Ovary (tissue), 9 donors: Measurements from ENCODE around the gene BDKRB1. TPM values are rescaled to one million over a fixed set of nuclear protein-coding genes. Genes with fewer than 3 reads are reported as not detected.

Source experiments
- DNase-seq, 5 donors: peaks; one replicate each; pipeline ENCODE4 v3.0.0-alpha.2; 2019 to 2020
- H3K27ac ChIP-seq, 2 donors: fragments of 200-600 bp; one replicate each; pipeline versions ENCODE4 v1.5.1 to v1.8.0; 2019 to 2022
- H3K27me3 ChIP-seq: fragments of 200-600 bp; one replicate; pipeline ENCODE4 v1.8.0; 2022
- H3K36me3 ChIP-seq: fragments of 200-600 bp; sonication (generic); one replicate; pipeline ENCODE4 v1.5.1; 2019
- H3K4me1 ChIP-seq: one replicate; pipeline ENCODE4 v1.8.1; 2013; ENCODE audit warnings: mild to moderate bottlenecking, moderate library complexity; ENCODE audit not compliant: insufficient read depth
- H3K4me3 ChIP-seq: fragments of 200-600 bp; sonication (generic); one replicate; pipeline ENCODE4 v1.5.1; 2017
- H3K9me3 ChIP-seq, 2 donors: fragments of 200-600 bp in 1 of 2; sonication (generic) in 1 of 2; one replicate each; pipeline versions ENCODE4 v1.5.1 to v1.8.1; 2013 to 2019; ENCODE audit warnings: mild to moderate bottlenecking in 1 of 2, moderate library complexity in 1 of 2
- CTCF ChIP-seq, 3 donors: fragments of 450-650 bp in 2 of 3; fragments of 200-600 bp in 1 of 3; IDR thresholded peaks; one replicate each; pipeline versions ENCODE4 v1.5.1 to v1.8.0; 2016 to 2022; ENCODE audit warnings: antibody characterized with exemption in 3 of 3, mild to moderate bottlenecking in 1 of 3
- EP300 ChIP-seq: sonication (generic); formaldehyde crosslinking; IDR thresholded peaks from one replicate; pipeline ENCODE4 v1.6.1; 2017; ENCODE audit warnings: antibody characterized with exemption
- POLR2A ChIP-seq: fragments of 450-650 bp; IDR thresholded peaks from one replicate; pipeline ENCODE4 v1.6.1; 2017; ENCODE audit warnings: antibody characterized with exemption, mild to moderate bottlenecking, moderate library complexity
- WGBS, 3 donors: extraction: QIAGEN DNeasy Blood & Tissue Kit in 1 of 3; methylation state at CpG; one replicate each; pipeline versions ENCODE4 v1.1.5 to v1.1.7; 2013 to 2017; 5-methylcytosine and 5-hydroxymethylcytosine counted together
- intact Hi-C, 4 donors: fragments of 100-400 bp; cut with DNase I; formaldehyde crosslinking; loops; one replicate each; pipeline versions ENCODE4 v1.11.0 to v1.15.1; 2022 to 2023
- polyA plus RNA-seq, 2 donors: library from polyadenylated mRNA; stranded (reverse); fragments of 200-250 nt in 1 of 2; fragments of 350-450 nt in 1 of 2; fragmentation: Illumina TruSeq in 1 of 2; extraction: RNeasy Lipid Tissue Mini Kit (QIAGEN cat#74804) in 1 of 2; gene quantifications; one replicate each; pipeline ENCODE4 v1.2.3, GENCODE V29; 2013 to 2014
- total RNA-seq, 7 donors: library from RNA; depleted of rRNA in 2 of 7; stranded (reverse); fragments of >200 nt in 2 of 7; fragmentation: NEBNext Ultra II Directional in 3 of 7; extraction: Animal tissue kit (Norgen Biotek cat#: 25700) in 3 of 7; gene quantifications; one replicate each; pipeline versions ENCODE4 v1.1.0 to v1.2.4, GENCODE V29; 2016 to 2023
- donor health status: DM: no; HTN: no; CAD: no; lungs with moderate emphysema.
- donor health status: DM: no; HTN: no; CAD: no.
- donor health status: Bipolar disorder and iron deficiency.
- donor health status: DM: yes; HTN: yes; CAD: no.
- donor health status: DM: no; HTN: no; CAD: no.
- donor health status: DM: yes; HTN: yes; CAD: no.

Gene BDKRB1
- total and polyA plus RNA-seq, 9 donors, result 0.30 to 5.3 (median 0.75) TPM; not detected in 5

- intact Hi-C loops, result no loop called here
- no peak overlapping the region for H3K27ac ChIP-seq
- no peaks in the 10 kb centered on the region for H3K27me3 ChIP-seq
- WGBS, 3 donors, result 66 to 74% (median 73%) methylated on average over 1 of the region's 1 CpG
- H3K9me3 ChIP-seq, result no peaks in the 10 kb centered on the region
- TF ChIP-seq POLR2A (no peak), EP300 (no peak), CTCF (IDR thresholded peaks at IDR 0.05) (no peak)
- no peak overlapping the region for H3K4me3 ChIP-seq
- DNase-seq, result no peak
- no peaks in the 10 kb centered on the region for H3K36me3 ChIP-seq
- no peaks in the 10 kb centered on the region for H3K4me1 ChIP-seq
These were observed 39.4 kb upstream of the BDKRB1 start for GRCh38 chr14:96216627-96217026.

- no peaks in the 10 kb centered on the region for H3K4me1 ChIP-seq
- 75 to 77% (median 77%) methylated on average over 8 of the region's 8 CpGs for WGBS, 3 donors
- no peaks in the 10 kb centered on the region for H3K36me3 ChIP-seq
- H3K9me3 ChIP-seq, result no peaks in the 10 kb centered on the region
- DNase-seq, result no peak
- no peak overlapping the region for H3K4me3 ChIP-seq
- intact Hi-C loops, result no loop called here
- H3K27me3 ChIP-seq, result no peaks in the 10 kb centered on the region
- no peak overlapping the region for H3K27ac ChIP-seq
- TF ChIP-seq CTCF (IDR thresholded peaks at IDR 0.05) (no peak), EP300 (no peak), POLR2A (no peak)
These were observed 38.6 kb upstream of the BDKRB1 start for GRCh38 chr14:96217376-96217913.

- Histone ChIP-seq H3K9me3 (no peaks in the 10 kb centered on the region), H3K4me1 (no peaks in the 10 kb centered on the region), H3K4me3 (no peak overlapping the region), H3K27ac (no peak overlapping the region), H3K27me3 (no peaks in the 10 kb centered on the region), H3K36me3 (no peaks in the 10 kb centered on the region)
- no peak for TF ChIP-seq CTCF (IDR thresholded peaks at IDR 0.05)
- no peak for TF ChIP-seq EP300
- no peak for TF ChIP-seq POLR2A
- intact Hi-C loops, result no loop called here
- DNase-seq, result no peak
- 82 to 88% (median 84%) methylated on average over 7 of the region's 7 CpGs for WGBS, 3 donors
These were observed 34.8 kb upstream of the BDKRB1 start for GRCh38 chr14:96221109-96221650.

GRCh38 chr14:96221841-96222240 lies 34.2 kb upstream of the BDKRB1 start:
- H3K27ac ChIP-seq, result no peak overlapping the region
- 73 to 84% (median 77%) methylated on average over 8 of the region's 8 CpGs for WGBS, 3 donors
- intact Hi-C loops, result no loop called here

More at GRCh38 chr14:96221841-96222240, 34.2 kb upstream of the BDKRB1 start:
- no peaks in the 10 kb centered on the region for H3K27me3 ChIP-seq
- no peaks in the 10 kb centered on the region for H3K36me3 ChIP-seq
- H3K9me3 ChIP-seq, result no peaks in the 10 kb centered on the region
- no peaks in the 10 kb centered on the region for H3K4me1 ChIP-seq
- DNase-seq, result no peak
- TF ChIP-seq POLR2A, result no peak
- TF ChIP-seq EP300, result no peak
- TF ChIP-seq CTCF (IDR thresholded peaks at IDR 0.05), result no peak
- no peak overlapping the region for H3K4me3 ChIP-seq
